HG03521 (cell line): ENCODE results near the gene COA6.
"Not testable (repeated sequence)": the region's sequence is repeated elsewhere in the genome, so short reads cannot be mapped to it uniquely, and the experiment has no call there.

Experiments used
- ATAC-seq: cut with Tn5 transposase; IDR thresholded peaks from one replicate; pipeline ENCODE4 v1.9.1; 2021; ENCODE audit warnings: mild to moderate bottlenecking, moderate library complexity; ENCODE audit not compliant: unreplicated experiment

COA6 gene

DNA sequence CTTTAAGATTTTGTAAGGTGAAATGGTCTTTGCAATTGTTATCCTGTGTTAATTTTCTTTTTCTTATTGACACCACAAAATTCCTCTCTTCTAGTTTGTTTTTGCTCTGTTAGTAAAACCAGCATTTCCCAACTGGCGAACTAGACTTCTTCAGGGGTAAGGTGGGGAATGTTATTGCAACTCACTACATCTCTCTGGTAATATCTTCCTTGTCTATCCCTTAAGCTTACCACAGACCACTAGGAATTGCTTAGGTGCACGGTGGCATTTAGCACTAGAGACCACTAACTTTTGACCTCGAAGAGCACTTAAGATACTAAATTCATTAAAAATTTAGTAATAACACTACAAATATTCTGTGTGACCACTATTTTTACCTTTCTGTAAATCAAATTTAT, 4.2 kb upstream of the COA6 start:
- ATAC-seq, result no peak

DNA sequence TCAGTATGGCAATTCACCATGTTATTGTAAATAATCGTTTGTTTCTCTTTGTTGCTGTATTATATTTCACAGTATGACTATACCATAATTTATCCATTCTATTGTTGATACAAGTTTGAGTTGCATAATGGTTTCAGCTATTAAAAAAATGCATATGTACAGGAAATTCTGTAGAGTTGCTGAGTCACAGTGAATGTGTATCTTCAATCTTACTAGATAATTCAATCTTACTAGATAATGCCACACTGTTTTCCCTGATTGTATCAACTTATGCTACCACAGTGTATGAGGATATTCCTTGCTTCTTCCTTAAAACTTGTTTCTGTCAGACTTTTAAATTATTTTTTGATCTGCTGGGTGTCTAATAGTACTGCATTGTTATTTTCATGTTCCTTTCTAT, 3.5 kb upstream of the COA6 start:
- no peak for ATAC-seq

DNA sequence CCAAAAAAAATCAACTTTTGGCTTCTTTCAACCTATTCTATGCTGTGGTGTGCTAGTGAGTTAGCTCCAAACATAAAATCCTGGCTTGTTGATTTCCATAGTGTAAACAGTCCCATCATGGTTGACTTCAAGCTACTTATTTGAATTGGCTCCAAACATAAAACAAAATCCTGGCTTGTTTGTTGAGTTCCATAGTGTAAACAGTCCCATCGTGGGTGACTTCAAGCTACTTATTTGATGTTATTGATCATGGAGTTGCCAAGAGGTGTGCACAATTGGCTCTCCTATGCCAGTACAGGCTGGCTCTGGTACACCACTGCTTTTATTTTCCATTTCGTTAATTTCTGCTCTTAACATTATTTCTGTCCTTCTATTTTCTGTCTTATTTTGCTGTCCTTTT, 1.8 kb upstream of the COA6 start:
- no peak for ATAC-seq

DNA sequence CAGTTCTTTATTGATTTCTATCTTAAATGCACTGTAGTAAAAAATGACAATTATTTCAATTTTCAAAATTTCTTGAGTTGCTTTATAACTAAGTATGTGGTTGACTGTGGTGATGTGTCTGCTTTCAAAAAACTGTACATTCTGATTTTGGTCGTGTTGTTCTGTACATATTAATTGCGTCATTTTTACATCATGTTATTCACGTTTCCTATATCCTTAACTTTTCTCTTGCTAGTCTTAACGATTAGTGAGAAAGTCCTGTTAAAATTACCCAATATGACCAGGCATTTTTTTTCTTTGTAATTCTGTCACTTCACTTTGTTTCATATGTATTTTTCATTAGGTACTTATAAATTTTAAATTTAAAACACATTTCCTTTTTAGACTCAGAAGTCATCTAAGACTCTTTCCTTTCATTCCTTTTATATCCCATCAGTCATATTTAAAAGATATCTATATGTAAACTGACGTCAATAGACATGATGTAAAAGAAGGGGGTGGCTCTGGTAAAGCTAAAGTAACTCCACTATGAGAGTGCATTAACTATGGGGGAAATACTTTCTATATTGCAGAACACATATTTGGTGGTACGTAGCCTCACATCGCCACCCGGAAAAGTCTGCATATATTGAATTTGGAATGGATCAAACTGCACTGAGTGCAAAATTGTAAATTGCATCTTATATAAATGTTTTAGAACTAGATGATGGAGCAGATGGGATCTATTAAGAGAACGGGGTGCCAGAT, 1.1 kb upstream of the COA6 start:
- no peak for ATAC-seq

DNA sequence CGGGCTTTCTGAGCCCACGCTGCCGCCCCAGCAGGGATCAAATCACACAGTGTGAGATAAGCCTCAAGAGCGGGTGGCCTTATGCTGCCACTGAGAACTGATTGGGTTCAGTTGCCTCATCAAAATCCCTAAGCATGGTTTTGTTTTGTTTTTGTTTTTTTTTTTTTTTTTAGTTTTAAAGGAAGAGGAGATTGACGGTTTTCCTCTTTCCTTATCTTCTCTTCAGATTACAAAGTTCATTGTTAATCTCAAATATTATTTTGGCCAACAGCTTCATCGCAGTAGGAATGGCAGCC, 651 bp downstream of the COA6 start:
- peak; percentile 16 for ATAC-seq

DNA sequence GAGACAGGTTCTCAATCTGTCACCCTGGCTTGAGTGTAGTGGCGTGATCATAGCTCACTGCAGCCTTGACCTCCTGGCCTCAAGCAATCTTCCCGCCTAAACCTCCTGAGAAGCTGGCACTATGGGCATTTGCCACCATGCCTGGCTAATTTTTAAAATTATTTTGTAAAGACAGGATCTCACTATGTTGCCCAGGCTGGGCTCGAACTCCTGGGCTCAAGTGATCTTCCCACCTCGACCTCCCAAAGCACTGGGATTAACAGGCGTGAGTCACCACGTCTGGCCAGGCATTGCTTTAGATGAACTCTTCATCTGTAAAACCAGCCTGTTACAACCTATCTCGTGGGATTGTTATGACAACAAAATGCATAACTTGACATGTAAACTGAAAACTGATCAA, 2.4 kb downstream of the COA6 start:
- no peak for ATAC-seq

DNA sequence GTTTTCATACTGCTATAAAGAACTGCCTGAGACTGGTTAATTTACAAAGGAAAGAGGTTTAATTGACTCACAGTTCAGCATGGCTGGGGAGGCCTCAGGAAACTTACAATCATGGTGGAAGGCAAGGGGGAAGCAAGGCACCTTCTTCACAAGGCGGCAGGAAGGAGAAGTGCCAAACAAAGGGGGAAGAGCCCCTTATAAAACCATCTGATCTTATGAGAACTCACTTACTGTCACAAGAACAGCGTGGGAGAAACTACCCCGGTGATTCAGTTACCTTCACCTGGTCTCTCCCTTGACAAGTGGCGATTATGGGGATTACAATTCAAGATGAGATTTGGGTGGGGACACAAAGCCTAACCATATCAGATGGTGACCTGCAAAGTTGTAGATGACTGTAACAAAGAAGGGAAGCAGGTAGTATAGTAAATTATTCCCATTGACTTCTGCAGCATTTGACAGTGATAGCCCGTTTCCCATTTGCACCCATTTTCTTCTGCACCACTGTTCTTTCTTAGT, 6.4 kb downstream of the COA6 start:
- ATAC-seq, result not testable (repeated sequence)

DNA sequence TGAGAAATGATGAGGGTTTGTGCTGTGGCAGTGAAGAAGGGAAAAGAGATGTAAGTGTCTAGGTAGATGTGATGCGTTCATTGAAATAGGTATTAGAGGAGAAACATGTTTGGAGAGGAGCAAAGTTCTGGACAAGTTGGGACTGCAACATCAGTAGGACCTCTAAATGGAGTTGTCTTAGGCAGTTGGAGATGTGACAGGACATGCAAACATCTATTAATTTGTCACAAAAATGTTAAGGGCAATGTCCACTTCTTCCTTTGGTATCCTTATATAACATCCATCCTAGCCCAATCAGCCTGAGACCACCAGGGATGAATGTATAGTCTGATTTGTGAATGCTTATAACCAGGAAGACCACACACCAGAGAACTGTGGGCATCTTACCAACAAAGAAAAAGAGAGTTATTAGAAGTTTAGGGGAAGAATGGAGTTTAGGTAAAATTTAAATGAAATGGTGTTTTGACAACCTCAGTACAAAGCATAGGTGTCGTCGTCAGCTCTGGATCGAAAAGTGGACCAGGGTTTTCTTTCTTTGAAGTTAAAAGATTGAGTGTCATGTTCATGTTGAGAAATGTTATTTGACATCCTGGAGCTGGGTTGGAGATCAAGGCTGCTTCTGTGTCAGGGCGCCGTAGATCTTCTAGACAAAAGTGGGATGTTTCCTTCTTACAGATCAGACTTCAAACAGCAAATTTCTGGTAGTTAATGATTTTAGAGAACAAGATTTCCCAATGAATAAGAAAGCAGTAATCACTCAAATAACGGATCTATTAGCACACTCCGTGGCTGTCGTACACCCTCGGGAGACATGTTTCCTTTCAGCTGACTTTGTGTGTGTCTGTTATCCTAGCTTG, 8.7 kb downstream of the COA6 start:
- ATAC-seq, result no peak

DNA sequence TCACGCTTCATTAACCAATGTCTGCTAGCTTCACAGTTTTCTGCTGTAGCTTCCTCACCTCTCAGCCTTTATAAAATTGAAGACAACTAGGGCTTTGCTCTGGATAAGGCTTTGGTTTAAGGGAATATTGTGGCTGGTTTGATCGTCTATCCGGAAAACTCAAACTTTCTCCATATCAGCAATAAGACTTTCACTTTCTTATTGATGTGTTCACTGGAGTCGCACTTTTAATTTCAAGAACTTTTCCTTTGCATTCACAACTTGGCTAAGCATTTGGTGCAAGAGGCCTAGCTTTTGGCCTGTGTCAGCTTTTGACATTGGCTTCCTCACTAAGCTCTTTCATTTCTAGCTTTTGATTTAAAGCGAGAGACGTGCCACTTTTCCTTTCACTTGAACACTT, 12.9 kb downstream of the COA6 start:
- ATAC-seq, result no peak

DNA sequence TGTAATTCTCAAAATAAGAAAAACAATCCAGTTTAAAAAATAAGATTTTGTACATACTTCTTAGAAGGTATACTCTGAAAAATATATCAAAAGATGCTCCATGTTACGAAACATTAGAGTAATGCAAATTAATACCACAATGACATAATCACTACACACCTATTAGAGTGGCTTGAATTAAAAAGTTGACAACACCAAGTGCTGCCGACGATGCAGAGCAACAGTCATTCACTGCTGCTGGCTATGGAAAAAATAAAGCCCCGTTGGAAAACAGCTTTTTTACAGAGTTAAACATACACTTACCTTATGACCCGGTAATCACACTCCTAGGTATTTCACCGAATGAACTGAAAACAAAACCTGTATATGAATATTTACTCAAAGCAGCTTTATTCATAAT, 14.8 kb downstream of the COA6 start:
- ATAC-seq, result no peak

DNA sequence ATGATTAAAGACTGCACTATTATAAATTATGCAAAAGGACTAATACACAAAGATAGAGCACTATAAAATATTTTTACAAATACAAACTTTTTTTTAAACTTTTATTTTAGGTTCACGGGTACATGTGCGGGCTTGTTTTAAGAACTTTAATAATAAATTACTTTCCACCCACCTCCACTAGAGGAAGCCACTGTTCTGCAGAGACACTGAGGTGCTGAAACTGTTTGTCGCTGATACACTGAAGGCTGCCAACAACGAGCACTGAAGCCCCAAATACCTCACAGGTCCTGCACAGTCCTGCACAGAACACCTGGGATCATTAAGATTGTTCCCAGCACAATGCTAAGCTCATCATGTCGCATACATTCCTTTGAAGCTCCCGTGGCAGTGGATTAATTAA, 19.9 kb downstream of the COA6 start:
- no peak for ATAC-seq

DNA sequence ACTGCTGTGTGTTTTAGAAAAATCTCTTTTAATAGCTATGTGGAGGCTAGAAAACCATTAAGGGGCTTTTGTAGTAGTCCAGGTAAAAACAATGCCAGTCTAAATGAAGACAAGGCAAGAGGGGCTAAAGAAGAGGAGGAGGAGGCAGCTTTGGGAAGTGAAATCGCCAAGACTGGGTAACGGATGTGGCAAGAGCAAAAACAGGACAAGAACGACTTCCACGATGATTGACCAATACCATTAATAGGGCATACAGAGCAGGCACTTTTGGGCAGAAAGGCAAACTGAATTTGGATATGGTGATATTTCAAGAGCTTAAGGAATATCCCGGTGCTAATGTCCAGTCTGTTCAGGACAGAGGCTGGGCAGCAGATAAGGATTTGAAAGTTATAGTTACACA, 22.0 kb downstream of the COA6 start:
- no peak for ATAC-seq

DNA sequence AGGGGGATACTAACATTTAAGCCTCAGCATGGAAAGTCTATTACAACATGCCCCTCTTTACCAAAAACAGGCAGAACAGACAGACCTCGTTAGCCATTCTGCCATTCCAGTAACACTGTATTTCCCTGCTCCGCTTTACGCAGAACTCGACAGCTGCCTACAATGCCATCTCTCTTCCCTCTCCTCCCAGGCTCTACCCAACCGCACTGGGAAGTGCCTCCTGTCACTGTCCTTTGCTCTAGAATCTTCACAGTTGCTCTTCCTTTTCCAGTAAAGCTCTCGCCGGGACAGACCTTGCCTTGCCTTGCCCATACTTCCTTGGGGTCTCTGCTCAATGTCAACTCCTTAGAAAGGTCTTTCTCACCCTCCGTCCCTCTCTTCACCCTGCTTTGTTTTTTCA, 22.8 kb downstream of the COA6 start:
- ATAC-seq, result no peak

DNA sequence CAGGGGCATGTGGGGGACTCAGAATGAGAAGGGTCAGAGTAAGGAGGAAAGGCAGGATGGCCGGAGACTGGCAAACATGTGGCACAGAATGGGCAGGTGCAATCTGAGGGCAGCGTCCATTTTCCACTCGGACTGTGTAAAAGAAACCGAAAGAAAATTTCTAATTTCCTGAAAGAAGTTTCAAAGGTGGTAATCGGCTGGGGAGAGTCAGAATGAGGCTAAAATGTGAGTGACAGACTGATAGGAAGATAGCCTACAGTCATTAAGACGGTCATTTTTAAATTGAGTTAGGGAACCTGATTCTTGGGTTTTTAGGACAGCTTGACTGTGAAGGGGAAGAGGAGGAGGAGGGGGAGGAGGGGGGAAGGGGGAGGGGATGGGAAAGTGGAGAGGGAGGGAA, 23.6 kb downstream of the COA6 start:
- no peak for ATAC-seq

DNA sequence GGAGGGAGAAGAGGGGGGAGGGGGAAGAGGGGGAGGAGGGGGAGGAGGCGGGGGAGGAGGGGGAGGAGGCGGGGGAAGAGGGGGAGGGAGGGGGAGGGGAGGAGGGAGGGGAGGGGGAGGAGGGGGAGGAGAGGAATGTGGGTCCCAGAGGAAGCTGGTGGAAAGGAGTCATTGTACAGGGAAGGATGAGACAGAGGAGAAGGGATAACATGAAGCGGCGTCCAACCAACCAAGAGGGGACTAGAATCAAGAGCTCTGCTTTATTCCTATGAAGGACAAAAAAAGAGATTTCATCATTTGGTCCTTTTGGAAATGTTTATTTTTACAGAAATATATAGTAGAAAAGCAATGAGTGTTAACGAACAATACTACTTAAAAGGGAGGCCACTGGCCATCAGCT, 24.5 kb downstream of the COA6 start:
- no peak for ATAC-seq

DNA sequence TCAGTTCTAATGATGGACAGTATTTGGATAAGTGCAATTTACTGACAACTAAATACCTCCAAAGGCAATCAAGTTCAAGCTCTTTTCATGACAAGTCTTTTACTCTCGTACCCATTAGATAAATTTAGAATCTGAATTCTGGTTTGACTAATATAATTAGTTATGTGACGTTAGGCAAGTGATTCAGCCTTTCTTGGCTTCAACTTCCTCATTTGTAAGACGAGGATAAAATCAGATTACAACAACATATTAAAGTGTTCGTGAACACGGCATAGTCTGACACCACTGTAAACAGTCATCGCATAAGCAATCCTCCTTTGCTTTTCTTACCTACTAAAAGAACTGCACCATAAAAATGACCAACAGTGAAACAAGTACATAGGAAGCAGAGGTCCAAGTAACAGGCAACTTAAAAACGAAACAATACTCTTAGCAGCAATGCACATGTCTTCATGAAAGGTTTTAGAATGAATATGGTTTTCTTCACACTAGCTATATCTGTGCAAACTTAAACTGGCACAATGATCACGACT, 25.7 kb downstream of the COA6 start:
- ATAC-seq, result peak; percentile 41

DNA sequence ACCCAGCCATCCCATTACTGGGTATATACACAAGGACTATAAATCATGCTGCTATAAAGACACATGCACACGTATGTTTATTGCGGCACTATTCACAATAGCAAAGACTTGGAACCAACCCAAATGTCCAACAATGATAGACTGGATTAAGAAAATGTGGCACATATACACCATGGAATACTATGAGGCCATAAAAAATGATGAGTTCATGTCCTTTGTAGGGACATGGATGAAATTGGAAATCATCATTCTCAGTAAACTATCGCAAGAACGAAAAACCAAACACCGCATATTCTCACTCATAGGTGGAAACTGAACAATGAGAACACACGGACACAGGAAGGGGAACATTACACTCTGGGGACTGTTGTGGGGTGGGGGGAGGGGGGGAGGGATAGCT, 26.3 kb downstream of the COA6 start:
- ATAC-seq, result not testable (repeated sequence)

DNA sequence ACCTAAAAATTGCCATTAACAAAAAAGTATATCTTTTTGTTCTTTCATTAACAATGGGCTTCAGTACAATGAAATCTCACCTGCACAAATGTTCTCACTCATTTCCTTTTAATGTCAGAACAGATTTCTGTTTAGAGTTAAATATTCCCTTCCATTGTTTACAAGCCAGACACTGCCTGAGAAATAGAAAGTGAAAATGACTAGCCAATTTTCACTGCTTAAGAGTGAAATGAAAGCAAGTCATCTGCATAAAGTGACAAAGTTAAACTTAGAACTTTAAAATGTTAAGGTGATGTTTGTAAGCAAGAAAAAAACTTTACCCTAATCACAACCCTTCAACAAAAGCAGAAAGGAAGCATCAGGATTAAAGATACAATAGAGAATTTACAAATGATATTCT, 27.5 kb downstream of the COA6 start:
- ATAC-seq, result peak; percentile 38

DNA sequence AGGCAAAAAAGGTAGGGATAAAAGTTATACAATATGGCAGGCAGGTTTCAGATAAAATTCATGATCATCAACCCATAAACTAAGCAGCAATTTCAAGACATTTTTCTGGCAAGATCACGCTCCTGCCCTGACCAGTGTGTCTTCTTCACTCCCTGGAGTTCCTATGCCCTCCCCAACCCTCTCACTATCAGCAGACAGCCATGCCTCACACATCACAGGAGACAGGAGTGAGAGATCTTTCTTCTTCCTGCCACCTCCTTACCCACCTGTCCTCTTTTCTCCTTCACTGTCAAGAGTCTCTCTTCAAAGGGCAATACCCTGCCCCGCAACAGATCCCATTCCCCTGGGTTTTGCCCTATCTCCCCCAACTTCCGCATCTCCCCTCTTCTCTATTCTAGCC, 28.4 kb downstream of the COA6 start:
- no peak for ATAC-seq

DNA sequence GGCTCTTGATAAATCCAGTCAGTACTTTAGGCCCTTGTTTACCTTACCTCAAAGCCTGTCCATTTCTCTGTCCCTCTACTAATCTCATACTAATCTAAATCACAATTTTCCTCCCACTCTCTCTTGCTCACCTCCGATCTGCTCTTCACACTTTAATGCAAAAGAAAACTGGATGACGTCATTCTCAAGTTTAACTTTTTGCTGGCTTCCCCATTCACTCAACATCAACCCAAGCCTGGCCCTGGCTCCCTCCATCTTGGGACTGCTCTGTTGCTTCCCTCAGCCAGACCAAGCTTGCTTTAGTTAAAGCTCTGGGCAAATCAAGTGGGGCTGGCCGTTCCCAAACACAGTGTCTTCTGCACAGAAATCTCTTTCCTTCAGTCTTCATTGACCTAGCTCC, 29.7 kb downstream of the COA6 start:
- no peak for ATAC-seq

DNA sequence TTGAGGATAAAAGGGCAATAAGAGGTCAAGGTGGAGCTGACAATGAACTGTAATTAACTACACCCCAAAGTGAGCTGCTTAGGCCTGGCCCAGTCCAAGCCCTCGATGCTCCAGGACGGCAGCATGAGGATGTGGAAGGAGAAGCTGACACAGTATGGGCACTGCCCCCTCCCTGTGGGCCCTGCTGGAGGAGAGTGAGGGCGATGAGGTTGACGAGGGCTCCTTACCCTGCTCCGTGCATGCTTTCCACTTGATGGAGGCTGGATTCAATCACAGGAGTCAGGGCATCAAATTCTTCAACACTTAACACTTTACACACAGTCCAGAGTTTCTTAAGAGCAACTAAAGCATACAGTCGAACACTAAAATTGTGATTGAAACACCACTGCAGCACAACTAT, 32.4 kb downstream of the COA6 start:
- ATAC-seq, result no peak

DNA sequence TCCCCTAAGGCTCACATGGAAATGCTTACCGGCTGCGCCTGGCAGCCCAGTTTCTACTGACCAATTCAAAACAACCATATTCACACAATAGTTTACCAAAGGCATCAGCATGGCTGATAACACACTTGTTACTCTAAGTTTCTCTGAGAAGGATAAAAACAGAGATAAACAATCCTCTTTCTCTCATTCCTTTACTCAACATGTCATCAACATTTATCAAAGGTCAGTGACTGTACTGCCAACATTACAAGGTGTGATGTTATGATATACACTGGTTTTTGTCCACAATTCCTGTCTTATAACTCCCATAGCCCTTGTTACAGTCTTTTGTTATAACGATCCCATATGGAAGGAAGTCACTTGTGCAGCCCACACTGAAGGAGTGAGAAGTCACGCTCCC, 33.6 kb downstream of the COA6 start:
- no peak for ATAC-seq
